ENCODE measurements around the gene TRIM17.

Gene TRIM17

DNA sequence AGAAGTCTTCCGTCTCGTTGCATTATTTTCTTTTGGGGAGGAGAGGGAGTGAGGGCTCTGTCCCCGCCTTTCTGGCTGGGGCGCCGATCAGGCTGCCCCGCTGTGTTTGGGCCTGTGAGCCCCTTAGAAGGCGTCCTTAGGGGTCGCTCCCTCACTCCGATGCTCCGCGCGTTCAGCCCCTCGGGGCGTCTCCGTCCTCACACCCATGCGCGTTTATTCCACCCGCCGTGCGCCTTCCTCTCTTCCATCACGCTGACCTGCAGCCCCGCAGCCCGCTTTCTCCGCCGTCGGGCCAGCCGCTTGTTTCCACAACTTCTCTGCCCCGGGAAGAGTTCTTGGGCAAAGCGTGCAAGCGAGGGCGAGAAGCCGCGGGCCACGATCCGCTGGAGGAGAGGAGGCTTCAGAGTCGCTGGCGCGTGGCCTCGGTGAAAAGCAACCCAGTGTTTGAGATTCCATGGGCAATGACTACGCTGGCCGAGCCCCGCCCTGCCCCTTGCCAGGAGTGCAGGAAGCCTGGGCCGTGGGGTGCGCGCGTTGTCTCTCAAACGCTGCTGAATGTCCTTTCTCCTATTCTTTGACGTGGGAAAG is 37.7 kb downstream of the TRIM17 start:
- DNase-seq (ENCODE audit: low spot score), result no peak

DNA sequence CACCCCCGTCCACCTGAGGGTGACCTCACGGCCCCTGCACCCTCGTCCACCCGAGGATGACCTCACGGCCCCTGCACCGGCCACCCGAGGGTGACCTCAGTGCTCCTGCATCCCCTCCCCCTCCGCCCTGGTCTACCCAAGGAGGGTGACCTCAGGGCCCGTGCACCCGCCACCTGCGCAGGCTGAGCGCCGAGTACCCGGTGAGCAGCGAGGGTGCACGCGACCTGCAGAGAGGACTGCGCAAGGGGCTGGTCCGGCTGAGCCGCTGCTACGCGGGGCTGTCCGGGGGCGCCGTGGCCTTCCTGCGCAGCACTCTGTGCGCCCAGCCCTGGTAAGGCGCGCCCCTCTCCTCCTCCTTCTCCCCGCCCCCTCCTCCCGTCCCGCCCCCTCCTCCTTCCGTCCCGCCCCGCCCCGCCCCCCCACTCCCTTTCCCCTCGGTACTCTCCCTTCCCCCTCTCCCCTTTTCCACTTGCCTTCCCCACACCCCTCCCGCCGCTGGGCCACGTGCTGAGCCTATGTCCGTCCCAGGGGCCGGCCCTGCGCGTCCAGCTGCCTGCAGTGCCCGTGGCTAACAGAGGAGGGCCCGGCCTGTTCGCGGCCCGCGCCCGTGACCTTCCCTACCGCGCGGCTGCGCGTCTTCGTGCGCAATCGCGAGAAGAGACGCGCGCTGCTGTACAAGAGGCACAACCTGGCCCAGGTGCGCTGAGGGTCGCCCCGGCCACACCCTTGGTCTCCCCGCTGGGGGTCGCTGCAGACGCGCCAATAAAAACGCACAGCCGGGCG is 38.4 kb downstream of the TRIM17 start:
- peak; percentile 67 for DNase-seq (ENCODE audit: low spot score)

DNA sequence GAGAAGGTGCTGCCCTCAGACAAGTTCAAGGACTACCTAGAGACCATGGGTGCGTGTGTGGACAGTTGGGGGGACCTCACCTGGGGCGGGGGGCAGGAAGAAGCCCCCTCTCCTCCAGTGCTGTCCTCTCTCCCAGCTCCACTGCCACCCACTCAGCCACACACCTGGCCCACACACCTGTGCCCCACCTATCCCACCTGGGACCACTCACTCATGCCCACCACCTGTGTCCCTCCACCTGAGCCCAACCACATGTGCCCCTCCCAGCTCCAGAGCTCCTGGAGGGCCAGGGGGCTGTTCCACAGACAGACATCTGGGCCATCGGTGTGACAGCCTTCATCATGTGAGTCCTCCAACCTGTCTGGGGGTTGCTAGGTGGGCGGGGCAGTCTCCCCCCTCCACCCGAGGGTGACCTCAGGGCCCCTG is 39.0 kb downstream of the TRIM17 start:
- no peak for DNase-seq (ENCODE audit: low spot score)

DNA sequence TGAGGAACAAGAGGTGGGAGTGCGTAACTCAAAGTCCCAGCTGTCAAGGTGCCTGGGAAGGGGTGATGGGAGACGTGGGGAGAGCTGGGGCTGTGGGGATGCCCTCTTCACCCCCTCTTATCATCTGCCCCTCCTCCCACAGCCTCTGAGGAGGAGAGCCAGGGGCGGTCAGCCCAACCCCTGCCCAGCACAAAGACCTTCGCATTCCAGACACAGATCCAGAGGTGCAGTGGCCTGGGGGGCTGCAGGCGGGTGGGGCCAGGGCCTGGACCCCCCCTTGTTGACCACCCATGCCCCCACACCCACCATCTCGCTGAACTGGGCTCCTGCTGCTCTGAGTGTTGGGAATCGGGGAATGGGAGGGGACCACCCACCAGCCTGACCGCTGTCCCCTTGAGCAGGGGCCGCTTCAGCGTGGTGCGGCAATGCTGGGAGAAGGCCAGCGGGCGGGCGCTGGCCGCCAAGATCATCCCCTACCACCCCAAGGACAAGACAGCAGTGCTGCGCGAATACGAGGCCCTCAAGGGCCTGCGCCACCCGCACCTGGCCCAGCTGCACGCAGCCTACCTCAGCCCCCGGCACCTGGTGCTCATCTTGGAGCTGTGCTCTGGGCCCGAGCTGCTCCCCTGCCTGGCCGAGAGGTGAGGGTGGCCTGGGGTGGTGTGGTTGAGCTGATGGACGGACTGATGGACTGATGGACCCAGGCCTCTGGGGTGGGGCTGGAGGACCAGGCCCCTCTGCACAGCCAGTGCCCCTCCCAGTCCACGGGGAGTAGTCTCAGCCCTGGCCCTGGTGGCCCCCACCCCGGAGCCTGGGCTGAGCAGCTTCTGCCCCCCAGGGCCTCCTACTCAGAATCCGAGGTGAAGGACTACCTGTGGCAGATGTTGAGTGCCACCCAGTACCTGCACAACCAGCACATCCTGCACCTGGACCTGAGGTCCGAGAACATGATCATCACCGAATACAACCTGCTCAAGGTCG is 39.7 kb downstream of the TRIM17 start:
- DNase-seq (ENCODE audit: low spot score), result no peak

GRCh38 chr1:228376262-228376628 is 40.4 kb downstream of the TRIM17 start:
- no peak for DNase-seq (ENCODE audit: low spot score)

DNA sequence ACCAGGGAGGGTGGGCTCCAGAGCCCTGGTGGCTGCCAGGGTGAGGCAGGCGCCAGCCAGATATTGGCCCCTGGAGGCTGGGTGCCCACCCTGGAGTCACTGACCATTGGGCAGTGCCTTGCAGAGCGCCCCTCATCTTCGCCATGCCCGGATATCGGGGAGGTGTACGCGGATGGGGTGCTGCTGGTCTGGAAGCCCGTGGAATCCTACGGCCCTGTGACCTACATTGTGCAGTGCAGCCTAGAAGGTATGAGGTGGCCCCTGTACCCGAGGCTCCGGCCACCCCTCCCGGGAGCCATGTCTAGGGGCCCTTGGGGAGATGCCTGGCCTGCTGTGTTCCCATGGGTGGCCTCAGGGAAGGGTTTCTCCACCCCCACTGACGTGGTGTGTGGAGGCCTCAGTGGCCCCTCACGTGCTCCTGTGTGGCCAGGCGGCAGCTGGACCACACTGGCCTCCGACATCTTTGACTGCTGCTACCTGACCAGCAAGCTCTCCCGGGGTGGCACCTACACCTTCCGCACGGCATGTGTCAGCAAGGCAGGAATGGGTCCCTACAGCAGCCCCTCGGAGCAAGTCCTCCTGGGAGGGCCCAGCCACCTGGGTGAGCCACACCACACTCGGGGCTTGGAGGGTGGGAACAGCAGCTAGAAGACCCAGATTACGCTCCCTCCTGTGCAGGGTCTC is 40.9 kb downstream of the TRIM17 start:
- no peak for DNase-seq (ENCODE audit: low spot score)

- no peak for DNase-seq (ENCODE audit: low spot score)
Observed at GRCh38 chr1:228374711-228375577, 41.7 kb downstream of the TRIM17 start.

GRCh38 chr1:228373681-228374571 is 42.7 kb downstream of the TRIM17 start:
- DNase-seq (ENCODE audit: low spot score), result no peak

GRCh38 chr1:228373004-228373680 is 43.5 kb downstream of the TRIM17 start:
- DNase-seq (ENCODE audit: low spot score), result no peak

GRCh38 chr1:228372183-228373003 is 44.3 kb downstream of the TRIM17 start:
- DNase-seq (ENCODE audit: low spot score), result no peak

GRCh38 chr1:228371741-228372182 is 44.9 kb downstream of the TRIM17 start:
- DNase-seq (ENCODE audit: low spot score), result no peak

DNA sequence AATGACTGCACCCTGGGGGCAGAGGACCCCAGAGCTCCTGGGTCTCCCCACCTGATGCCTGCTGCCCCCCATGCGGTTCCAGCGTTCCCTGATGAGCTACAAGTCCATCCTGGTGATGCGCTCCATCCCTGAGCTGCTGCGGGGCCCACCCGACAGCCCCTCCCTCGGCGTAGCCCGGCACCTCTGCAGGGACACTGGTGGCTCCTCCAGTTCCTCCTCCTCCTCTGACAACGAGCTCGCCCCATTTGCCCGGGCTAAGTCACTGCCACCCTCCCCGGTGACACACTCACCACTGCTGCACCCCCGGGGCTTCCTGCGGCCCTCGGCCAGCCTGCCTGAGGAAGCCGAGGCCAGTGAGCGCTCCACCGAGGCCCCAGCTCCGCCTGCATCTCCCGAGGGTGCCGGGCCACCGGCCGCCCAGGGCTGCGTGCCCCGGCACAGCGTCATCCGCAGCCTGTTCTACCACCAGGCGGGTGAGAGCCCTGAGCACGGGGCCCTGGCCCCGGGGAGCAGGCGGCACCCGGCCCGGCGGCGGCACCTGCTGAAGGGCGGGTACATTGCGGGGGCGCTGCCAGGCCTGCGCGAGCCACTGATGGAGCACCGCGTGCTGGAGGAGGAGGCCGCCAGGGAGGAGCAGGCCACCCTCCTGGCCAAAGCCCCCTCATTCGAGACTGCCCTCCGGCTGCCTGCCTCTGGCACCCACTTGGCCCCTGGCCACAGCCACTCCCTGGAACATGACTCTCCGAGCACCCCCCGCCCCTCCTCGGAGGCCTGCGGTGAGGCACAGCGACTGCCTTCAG is 45.5 kb downstream of the TRIM17 start:
- DNase-seq (ENCODE audit: low spot score), result no peak

- DNase-seq (ENCODE audit: low spot score), result no peak
Observed at GRCh38 chr1:228370439-228370940, 46.2 kb downstream of the TRIM17 start.

DNA sequence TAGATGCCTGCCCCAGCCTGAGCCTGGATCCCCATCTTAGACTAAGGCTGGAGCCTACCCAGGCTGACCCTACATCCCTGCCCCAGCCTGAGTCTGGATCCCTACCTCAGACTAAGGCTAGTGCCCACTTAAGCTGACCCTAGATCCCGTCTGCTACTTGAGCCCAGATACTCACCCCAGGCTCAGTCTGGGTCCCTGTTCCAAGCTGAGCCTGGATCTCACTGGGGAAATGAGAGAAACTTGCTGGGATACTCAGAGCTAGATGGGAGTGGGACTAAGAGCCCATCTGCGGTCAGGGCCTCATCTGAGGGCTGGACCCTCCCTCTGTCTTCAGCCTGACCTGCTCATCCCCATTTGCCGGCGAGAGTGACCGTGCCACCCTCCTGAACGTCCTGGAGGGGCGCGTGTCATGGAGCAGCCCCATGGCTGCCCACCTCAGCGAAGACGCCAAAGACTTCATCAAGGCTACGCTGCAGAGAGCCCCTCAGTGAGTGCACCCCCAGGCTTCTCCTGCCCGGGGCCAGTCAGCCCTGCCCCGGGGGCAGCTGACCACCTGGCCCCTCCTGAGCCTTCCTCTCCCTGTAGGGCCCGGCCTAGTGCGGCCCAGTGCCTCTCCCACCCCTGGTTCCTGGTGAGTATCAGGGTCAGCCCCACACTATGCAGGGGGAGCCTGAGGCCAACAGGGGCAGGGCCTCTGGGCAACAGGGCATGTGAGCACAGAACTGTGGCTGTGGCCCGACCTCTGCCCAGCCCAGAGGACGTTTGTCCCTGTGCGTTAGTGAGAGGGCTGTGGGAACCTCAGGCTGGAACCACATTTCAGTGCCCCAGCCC is 46.8 kb downstream of the TRIM17 start:
- no peak for DNase-seq (ENCODE audit: low spot score)

DNA sequence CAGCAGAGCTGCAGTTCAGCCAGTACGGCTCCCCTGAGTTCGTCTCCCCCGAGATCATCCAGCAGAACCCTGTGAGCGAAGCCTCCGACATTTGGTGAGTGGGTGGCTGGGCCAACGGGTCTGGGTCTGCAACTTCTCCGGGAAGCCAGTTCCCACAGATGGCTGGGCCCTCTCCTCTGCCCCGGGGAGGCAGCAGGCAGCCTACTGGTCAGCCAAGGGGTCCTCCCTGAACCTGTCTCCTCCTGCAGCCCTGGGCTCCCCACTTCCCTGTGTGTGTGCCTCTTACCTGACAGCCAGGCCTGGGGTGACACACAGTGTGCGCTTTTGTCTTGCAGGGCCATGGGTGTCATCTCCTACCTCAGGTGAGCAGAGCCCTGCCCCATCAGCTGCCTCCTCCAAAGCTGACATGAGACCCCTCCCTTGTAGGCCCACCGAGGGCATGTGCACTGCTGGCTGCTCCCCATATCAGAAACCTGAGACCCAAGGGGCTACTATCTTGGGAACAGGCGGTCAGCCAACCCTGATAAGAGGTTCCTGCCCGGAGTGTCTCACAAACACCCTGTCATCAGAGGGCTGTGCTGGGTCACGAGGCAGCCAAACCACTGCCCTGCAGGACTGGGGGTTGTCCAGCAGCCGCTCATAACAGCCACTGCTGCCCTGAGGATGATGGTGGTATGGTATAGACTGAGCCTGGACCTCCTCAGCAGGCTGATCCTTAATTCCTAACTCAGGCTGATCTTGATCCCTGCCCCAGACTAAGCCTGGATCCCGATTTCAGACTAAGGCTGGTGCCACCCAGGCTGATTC is 47.7 kb downstream of the TRIM17 start:
- DNase-seq (ENCODE audit: low spot score), result no peak

Data from COLO829 (cell line).